Endothelial cell of umbilical vein (primary cell): ENCODE data around the gene DLGAP1. TPM values are rescaled to one million over a fixed set of nuclear protein-coding genes. Genes with fewer than 3 reads are reported as not detected.

ENCODE experiments used
- BruUV-seq: library from RNA; stranded (reverse); fragments of 400-500 nt; replicated peaks from 2 replicates; lab custom pipeline; 2021; lab: Mats Ljungman, UMichigan
- CTCF ChIA-PET: fragments of 300-600, 350-600 bp; sonication (Branson Sonifier 250); formaldehyde crosslinking; loops from one replicate; lab custom pipeline; 2021; ENCODE audit warnings: antibody characterized with exemption, inconsistent platforms; lab: Charles Lee
- POLR2A ChIA-PET: fragments of 300-600, 350-600 bp; sonication (Branson Sonifier 250); formaldehyde crosslinking; loops from one replicate; lab custom pipeline; 2021; ENCODE audit warnings: antibody characterized with exemption, inconsistent platforms; lab: Charles Lee
- DNase-seq: peaks from one replicate; pipeline ENCODE4 v3.0.0-alpha.2; 2011; ENCODE audit warnings: low read depth, low spot score
- FAIRE-seq: peaks from 2 replicates; lab custom pipeline; 2011; peaks lifted over from hg19 to GRCh38; lab: Jason Lieb, UNC
- H2AFZ ChIP-seq: 2 replicates; pipeline ENCODE4 v1.6.0; 2012; ENCODE audit warnings: low read depth, low read length, control low read depth, inconsistent platforms
- H3K27ac ChIP-seq: 2 replicates; pipeline ENCODE4 v1.5.1; 2011; ENCODE audit warnings: low read depth, mild to moderate bottlenecking, control low read depth, low read length, moderate library complexity; ENCODE audit not compliant: insufficient read depth
- H3K27me3 ChIP-seq, 2 experiments: 2 replicates each; pipeline versions ENCODE4 v1.6.0 to v1.6.1; 2011; ENCODE audit warnings: low read length in 2 of 2, mixed read lengths in 1 of 2; ENCODE audit not compliant: control insufficient read depth in 2 of 2, insufficient read depth in 2 of 2
- H3K36me3 ChIP-seq, 2 experiments: 2 replicates in 1 of 2; 3 replicates in 1 of 2; pipeline ENCODE4 v1.5.1; 2011; ENCODE audit warnings: low read length in 2 of 2, mild to moderate bottlenecking in 1 of 2, moderate library complexity in 1 of 2; ENCODE audit not compliant: control insufficient read depth in 2 of 2, insufficient read depth in 2 of 2; ENCODE audit errors: extremely low read depth in 1 of 2
- H3K4me1 ChIP-seq: 3 replicates; pipeline ENCODE4 v1.5.1; 2011; ENCODE audit warnings: mild to moderate bottlenecking, low read length; ENCODE audit not compliant: control insufficient read depth, insufficient read depth; ENCODE audit errors: extremely low read depth
- H3K4me2 ChIP-seq: 2 replicates; pipeline ENCODE4 v1.6.1; 2011; ENCODE audit warnings: low read length, control low read depth, mixed read lengths; ENCODE audit not compliant: insufficient read depth
- H3K4me3 ChIP-seq, 3 experiments: fragments of 200-600 bp in 1 of 3; sonication (generic), shearing (Covaris generic) in 1 of 3; replicated peaks in 1 of 3; 2 replicates each; pipeline ENCODE4 v1.5.1; 2011 to 2016; ENCODE audit warnings: control low read depth in 3 of 3, low read length in 3 of 3, mild to moderate bottlenecking in 2 of 3, inconsistent platforms in 1 of 3, low read depth in 1 of 3, moderate library complexity in 1 of 3; ENCODE audit not compliant: insufficient read depth in 1 of 3
- H3K79me2 ChIP-seq: 2 replicates; pipeline ENCODE4 v1.6.0; 2012; ENCODE audit warnings: low read length, inconsistent platforms; ENCODE audit not compliant: control insufficient read depth, insufficient read depth
- H3K9ac ChIP-seq: replicated peaks from 2 replicates; pipeline ENCODE3; 2011; ENCODE audit warnings: low read length, control low read depth; ENCODE audit not compliant: insufficient read depth; ENCODE audit errors: extremely low read depth
- H3K9me1 ChIP-seq: replicated peaks from 3 replicates; pipeline ENCODE4 v1.6.0; 2011; ENCODE audit warnings: mild to moderate bottlenecking, low read length; ENCODE audit not compliant: control insufficient read depth, insufficient read depth; ENCODE audit errors: extremely low read depth
- H3K9me3 ChIP-seq: replicated peaks from 2 replicates; pipeline ENCODE4 v1.5.1; 2012; ENCODE audit warnings: low read length, inconsistent platforms; ENCODE audit not compliant: control insufficient read depth, insufficient read depth
- H4K20me1 ChIP-seq: replicated peaks from 2 replicates; pipeline ENCODE3; 2011; ENCODE audit warnings: mild to moderate bottlenecking, low read length; ENCODE audit not compliant: control insufficient read depth, insufficient read depth; ENCODE audit errors: extremely low read depth
- CTCF ChIP-seq, 2 donors: IDR thresholded peaks; 1 replicate in 1 of 2; 2 replicates in 1 of 2; pipeline ENCODE4 v1.5.1; 2011; ENCODE audit warnings: low read length in 2 of 2, mild to moderate bottlenecking in 2 of 2, moderate library complexity in 2 of 2, control low read depth in 1 of 2, inconsistent platforms in 1 of 2, low read depth in 1 of 2; ENCODE audit not compliant: insufficient read depth in 1 of 2; ENCODE audit errors: extremely low read depth in 1 of 2
- EZH2 ChIP-seq: IDR thresholded peaks from 2 replicates; pipeline ENCODE4 v1.6.1; 2012; ENCODE audit warnings: borderline replicate concordance, low read depth, mild to moderate bottlenecking, moderate library complexity, low read length, inconsistent platforms; ENCODE audit not compliant: severe bottlenecking
- FOS ChIP-seq: IDR thresholded peaks from 2 replicates; pipeline ENCODE4 v1.6.1; 2011; ENCODE audit warnings: mild to moderate bottlenecking, low read length, moderate library complexity, borderline replicate concordance; ENCODE audit not compliant: insufficient read depth
- GATA2 ChIP-seq: IDR thresholded peaks from 2 replicates; pipeline ENCODE4 v1.7.0; 2011; ENCODE audit warnings: low read depth, mild to moderate bottlenecking, moderate library complexity, mixed read lengths, low read length; ENCODE audit not compliant: insufficient read length, insufficient read depth
- JUN ChIP-seq: IDR thresholded peaks from 2 replicates; pipeline ENCODE4 v1.6.1; 2011; ENCODE audit warnings: borderline replicate concordance, low read depth; ENCODE audit not compliant: insufficient read length, insufficient read depth
- MAX ChIP-seq: IDR thresholded peaks from 2 replicates; pipeline ENCODE4 v1.6.1; 2011; ENCODE audit not compliant: insufficient read depth, insufficient read length
- MYC ChIP-seq: IDR thresholded peaks from one replicate; pipeline ENCODE4 v1.6.1; 2011; ENCODE audit warnings: mild to moderate bottlenecking, low read depth, low read length
- POLR2A ChIP-seq: IDR thresholded peaks from 2 replicates; pipeline ENCODE4 v1.6.1; 2012; ENCODE audit warnings: low read depth, mild to moderate bottlenecking, control low read depth, low read length
- POLR2AphosphoS5 ChIP-seq: IDR thresholded peaks from 2 replicates; pipeline ENCODE4 v1.6.1; 2012; ENCODE audit warnings: low read depth, mild to moderate bottlenecking, control low read depth, low read length, moderate library complexity; ENCODE audit not compliant: insufficient read depth
- dilution Hi-C: fragments of 300-500 bp; cut with MboI; formaldehyde crosslinking; loops from one replicate; pipeline ENCODE4 v1.15.0; 2019; ENCODE audit warnings: low sequenced_read_pairs; ENCODE audit not compliant: extremely low pct_ligation_motif_present
- intact Hi-C: fragments of 100-400 bp; cut with micrococcal nuclease; formaldehyde crosslinking; loops from one replicate; pipeline ENCODE4 v1.10.0; 2022
- polyA plus RNA-seq, 4 experiments: library from polyadenylated mRNA; depleted of rRNA in 3 of 4; stranded (reverse) in 3 of 4; unstranded in 1 of 4; fragments of >200 nt; gene quantifications; 2 replicates each; pipeline versions ENCODE4 v1.2.1 to v1.2.3, GENCODE V29; 2011 to 2012; ENCODE audit warnings: missing spikeins in 1 of 4
- total RNA-seq: library from RNA; stranded (reverse); gene quantifications from 2 replicates; pipeline ENCODE4 v1.2.3, GENCODE V29; 2021

The DLGAP1 gene
- total and polyA plus RNA-seq, 2 donors (not counting 3 experiments of a cell fraction or from before 2014, with no cell fraction given), result 0.04 TPM; not detected in 1

DNA sequence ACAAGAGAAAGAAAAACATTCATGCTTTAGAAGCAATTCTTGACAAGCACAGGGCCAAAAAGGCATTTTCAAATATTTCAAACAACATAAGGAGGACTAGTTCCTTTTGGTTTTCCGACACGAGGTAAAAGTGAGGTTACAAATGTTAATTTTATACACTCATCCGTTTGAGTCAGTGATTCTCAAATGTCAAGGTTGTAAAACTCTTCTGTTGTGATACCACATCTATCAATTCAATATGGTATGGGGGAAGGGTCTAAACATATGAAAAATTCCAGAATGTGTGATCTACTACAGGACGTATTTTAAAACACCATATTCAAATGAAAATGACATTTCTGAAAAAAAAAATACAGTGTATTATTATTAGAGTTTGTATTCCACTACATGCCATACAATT is 952.5 kb downstream of the DLGAP1 start:
- Histone ChIP-seq H3K9ac (no peak overlapping the region), H3K27ac (no peak overlapping the region), H3K4me2 (no peak overlapping the region), H3K36me3 (no peaks in the 10 kb centered on the region), H3K4me3 (no peak overlapping the region), H3K4me1 (peaks cover 14% of the 10 kb centered on the region), H3K9me3 (no peaks in the 10 kb centered on the region), H4K20me1 (no peaks in the 10 kb centered on the region), H2AFZ (no peak overlapping the region), H3K9me1 (no peaks in the 10 kb centered on the region), H3K27me3 (no peaks in the 10 kb centered on the region), H3K79me2 (no peaks in the 10 kb centered on the region)
- no TSS peak for BruUV-seq
- ChIA-PET CTCF (interaction anchor here (1.8 kb wide), 1 partner anchor 9 kb away, joined by 4 read pairs; no protein-coding TSS in a partner anchor), POLR2A (no interaction called here)
- no peak for FAIRE-seq
- intact Hi-C loops (no loop called here), dilution Hi-C loops (no loop called here)
- DNase-seq, result no peak
- TF ChIP-seq EZH2 (no peak), POLR2A (no peak), MAX (no peak), CTCF (IDR thresholded peaks at IDR 0.05; ENCODE audit: extremely low read depth in 1 of 2, insufficient read depth in 1 of 2, low read depth in 1 of 2, low read length in 2 of 2) (no peak), JUN (no peak), MYC (no peak), POLR2AphosphoS5 (no peak), GATA2 (no peak), FOS (no peak)
